OCI-LY3 (cell line): ENCODE measurements around the gene STT3B.

Experiments used
- EZH2phosphoT487 ChIP-seq: fragments of 200-600 bp; shearing (Covaris generic); IDR thresholded peaks from 2 replicates; pipeline ENCODE4 v1.6.1; 2018; ENCODE audit warnings: antibody characterized with exemption, mixed run types, low read depth
- TF ChIP-seq, protein P1 (sequence below): fragments of 200-600, 300-600 bp; sonication (generic); IDR thresholded peaks from 2 replicates; pipeline ENCODE4 v1.5.1; 2014; ENCODE audit warnings: antibody characterized with exemption, low read length, low read depth

DNA sequence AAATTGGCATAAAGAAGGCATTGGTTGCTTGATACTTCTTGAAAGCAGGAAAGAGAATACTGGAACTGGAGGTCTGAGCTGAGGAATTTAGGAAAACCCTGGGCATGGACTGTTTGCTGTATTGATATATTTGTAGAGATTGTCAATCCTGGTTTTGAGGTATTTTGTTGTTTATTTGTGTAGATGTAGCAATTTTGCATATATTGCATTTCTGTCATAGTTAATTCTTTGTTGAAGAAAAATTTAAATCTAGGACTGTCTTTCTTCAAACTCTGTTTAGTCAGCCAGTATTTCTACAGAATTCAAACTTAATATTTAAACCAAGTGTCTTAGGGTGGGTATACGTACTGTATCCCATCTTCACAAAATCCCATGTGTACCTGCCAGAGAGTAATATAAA, 9.5 kb downstream of the STT3B start:
- TF ChIP-seq, protein P1, sequence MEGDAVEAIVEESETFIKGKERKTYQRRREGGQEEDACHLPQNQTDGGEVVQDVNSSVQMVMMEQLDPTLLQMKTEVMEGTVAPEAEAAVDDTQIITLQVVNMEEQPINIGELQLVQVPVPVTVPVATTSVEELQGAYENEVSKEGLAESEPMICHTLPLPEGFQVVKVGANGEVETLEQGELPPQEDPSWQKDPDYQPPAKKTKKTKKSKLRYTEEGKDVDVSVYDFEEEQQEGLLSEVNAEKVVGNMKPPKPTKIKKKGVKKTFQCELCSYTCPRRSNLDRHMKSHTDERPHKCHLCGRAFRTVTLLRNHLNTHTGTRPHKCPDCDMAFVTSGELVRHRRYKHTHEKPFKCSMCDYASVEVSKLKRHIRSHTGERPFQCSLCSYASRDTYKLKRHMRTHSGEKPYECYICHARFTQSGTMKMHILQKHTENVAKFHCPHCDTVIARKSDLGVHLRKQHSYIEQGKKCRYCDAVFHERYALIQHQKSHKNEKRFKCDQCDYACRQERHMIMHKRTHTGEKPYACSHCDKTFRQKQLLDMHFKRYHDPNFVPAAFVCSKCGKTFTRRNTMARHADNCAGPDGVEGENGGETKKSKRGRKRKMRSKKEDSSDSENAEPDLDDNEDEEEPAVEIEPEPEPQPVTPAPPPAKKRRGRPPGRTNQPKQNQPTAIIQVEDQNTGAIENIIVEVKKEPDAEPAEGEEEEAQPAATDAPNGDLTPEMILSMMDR = no peak
- TF ChIP-seq EZH2phosphoT487 = no peak
